GM06990 (cell line): ENCODE data around the gene RNF31.

Source experiments
- DNase-seq: peaks from one replicate; pipeline ENCODE4 v3.0.0-alpha.2; 2011; ENCODE audit not compliant: insufficient read length; ENCODE audit errors: extremely low read depth
- H3K27me3 ChIP-seq: replicated peaks from 2 replicates; pipeline ENCODE4 v1.6.0; 2011; ENCODE audit warnings: low read length; ENCODE audit not compliant: control insufficient read depth, insufficient read depth
- H3K36me3 ChIP-seq: 2 replicates; pipeline ENCODE4 v1.5.1; 2011; ENCODE audit warnings: low read length; ENCODE audit not compliant: control insufficient read depth, insufficient read depth
- H3K4me3 ChIP-seq: replicated peaks from 2 replicates; pipeline ENCODE4 v1.5.1; 2011; ENCODE audit warnings: low read depth, mild to moderate bottlenecking, control low read depth, low read length
- CTCF ChIP-seq: IDR thresholded peaks from 2 replicates; pipeline ENCODE4 v1.5.1; 2011; ENCODE audit warnings: low read length, control low read depth, mild to moderate bottlenecking, inconsistent platforms; ENCODE audit not compliant: insufficient read depth, poor library complexity, severe bottlenecking

The RNF31 gene

GRCh38 chr14:24184104-24184970, 37.0 kb downstream of the RNF31 start:
- no peaks in the 10 kb centered on the region for H3K27me3 ChIP-seq
- peaks cover 60% of the 10 kb centered on the region for H3K36me3 ChIP-seq
- no peak overlapping the region for H3K4me3 ChIP-seq
- DNase-seq, result no peak
- no peak for TF ChIP-seq CTCF

GRCh38 chr14:24185026-24185425, 37.7 kb downstream of the RNF31 start:
- Histone ChIP-seq H3K27me3 (no peaks in the 10 kb centered on the region), H3K4me3 (no peak overlapping the region), H3K36me3 (peaks cover 55% of the 10 kb centered on the region)
- no peak for DNase-seq
- no peak for TF ChIP-seq CTCF

GRCh38 chr14:24185741-24186140, 38.4 kb downstream of the RNF31 start:
- no peak overlapping the region for H3K4me3 ChIP-seq
- DNase-seq, result no peak
- H3K36me3 ChIP-seq, result peaks cover 52% of the 10 kb centered on the region
- no peak for TF ChIP-seq CTCF
- H3K27me3 ChIP-seq, result no peaks in the 10 kb centered on the region

GRCh38 chr14:24186831-24187538, 39.7 kb downstream of the RNF31 start:
- Histone ChIP-seq H3K4me3 (no peak overlapping the region), H3K27me3 (no peaks in the 10 kb centered on the region), H3K36me3 (peaks cover 50% of the 10 kb centered on the region)
- DNase-seq, result no peak
- no peak for TF ChIP-seq CTCF

- TF ChIP-seq CTCF, result no peak
- Histone ChIP-seq H3K27me3 (no peaks in the 10 kb centered on the region), H3K36me3 (peaks cover 49% of the 10 kb centered on the region), H3K4me3 (peak overlapping the region; percentile 83)
- DNase-seq, result no peak
These were observed 40.2 kb downstream of the RNF31 start for GRCh38 chr14:24187539-24187915.
